LNCaP clone FGC (cell line): ENCODE measurements around the gene DNTT.

ENCODE experiments used
- DNase-seq: peaks from one replicate; pipeline ENCODE4 v3.0.0-alpha.2; 2011; ENCODE audit warnings: low read depth
- H3K4me3 ChIP-seq: 2 replicates; pipeline ENCODE4 v1.5.1; 2011; ENCODE audit warnings: mild to moderate bottlenecking, low read depth, low read length, control low read depth
- TF ChIP-seq, protein P1 (sequence below): IDR thresholded peaks from 2 replicates; pipeline ENCODE4 v1.5.1; 2012; ENCODE audit warnings: mild to moderate bottlenecking; ENCODE audit not compliant: control insufficient read depth, insufficient read depth; ENCODE audit errors: extremely low read depth

The DNTT gene

DNA sequence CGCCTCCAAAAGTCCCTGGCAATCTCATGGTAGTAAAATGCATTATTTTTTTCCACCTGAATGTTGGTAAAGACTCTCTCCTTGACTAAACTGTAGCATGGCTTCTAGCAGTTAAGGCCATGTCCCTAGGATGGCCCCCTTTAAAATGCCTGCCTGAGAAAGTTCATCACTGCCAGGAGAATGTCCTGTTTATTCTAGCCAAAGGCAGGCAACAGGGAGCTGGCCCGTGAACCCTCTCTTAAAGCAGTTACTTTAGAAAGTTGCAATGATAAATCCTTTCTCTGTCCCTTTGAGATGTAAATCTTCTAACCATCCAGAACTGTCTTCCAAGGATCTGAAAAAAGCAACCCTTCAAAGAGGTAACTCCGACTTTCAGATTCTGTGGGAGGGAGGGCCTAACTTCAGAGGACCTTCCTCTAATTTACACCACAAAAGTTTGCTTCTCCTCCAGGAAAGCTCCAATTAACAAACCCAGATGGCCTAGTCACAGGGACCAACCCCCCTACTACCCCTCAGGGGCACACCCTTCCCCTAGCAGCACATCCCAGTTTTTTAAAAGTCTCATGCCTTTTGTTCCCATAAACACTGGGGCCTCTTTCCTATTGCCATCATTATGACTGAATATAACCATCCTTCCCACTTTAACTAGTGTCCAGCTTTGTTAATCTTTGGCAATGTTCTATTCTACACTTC is 5.5 kb downstream of the DNTT start:
- TF ChIP-seq, protein P1, sequence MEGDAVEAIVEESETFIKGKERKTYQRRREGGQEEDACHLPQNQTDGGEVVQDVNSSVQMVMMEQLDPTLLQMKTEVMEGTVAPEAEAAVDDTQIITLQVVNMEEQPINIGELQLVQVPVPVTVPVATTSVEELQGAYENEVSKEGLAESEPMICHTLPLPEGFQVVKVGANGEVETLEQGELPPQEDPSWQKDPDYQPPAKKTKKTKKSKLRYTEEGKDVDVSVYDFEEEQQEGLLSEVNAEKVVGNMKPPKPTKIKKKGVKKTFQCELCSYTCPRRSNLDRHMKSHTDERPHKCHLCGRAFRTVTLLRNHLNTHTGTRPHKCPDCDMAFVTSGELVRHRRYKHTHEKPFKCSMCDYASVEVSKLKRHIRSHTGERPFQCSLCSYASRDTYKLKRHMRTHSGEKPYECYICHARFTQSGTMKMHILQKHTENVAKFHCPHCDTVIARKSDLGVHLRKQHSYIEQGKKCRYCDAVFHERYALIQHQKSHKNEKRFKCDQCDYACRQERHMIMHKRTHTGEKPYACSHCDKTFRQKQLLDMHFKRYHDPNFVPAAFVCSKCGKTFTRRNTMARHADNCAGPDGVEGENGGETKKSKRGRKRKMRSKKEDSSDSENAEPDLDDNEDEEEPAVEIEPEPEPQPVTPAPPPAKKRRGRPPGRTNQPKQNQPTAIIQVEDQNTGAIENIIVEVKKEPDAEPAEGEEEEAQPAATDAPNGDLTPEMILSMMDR, result no peak
- no peak for DNase-seq
- no peak overlapping the region for H3K4me3 ChIP-seq

DNA sequence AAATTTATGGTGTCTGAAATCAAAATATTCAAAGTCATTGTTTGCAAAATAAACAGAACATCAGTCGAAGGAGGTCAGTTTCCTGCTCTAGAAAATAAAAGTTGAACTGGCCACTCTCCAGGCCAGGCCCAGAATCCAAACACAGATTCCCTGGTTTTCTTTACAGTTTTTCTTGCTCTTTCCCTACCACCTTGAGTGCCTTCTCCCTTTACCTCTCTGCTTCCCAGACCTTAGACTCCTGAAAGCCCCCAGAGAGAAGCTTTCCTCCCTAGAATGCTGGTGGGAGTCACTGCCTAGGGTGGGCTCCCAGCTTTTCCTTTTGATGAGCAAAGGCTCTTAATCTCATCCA is 6.1 kb downstream of the DNTT start:
- DNase-seq, result no peak
- TF ChIP-seq, protein P1, result no peak
- H3K4me3 ChIP-seq, result no peak overlapping the region

DNA sequence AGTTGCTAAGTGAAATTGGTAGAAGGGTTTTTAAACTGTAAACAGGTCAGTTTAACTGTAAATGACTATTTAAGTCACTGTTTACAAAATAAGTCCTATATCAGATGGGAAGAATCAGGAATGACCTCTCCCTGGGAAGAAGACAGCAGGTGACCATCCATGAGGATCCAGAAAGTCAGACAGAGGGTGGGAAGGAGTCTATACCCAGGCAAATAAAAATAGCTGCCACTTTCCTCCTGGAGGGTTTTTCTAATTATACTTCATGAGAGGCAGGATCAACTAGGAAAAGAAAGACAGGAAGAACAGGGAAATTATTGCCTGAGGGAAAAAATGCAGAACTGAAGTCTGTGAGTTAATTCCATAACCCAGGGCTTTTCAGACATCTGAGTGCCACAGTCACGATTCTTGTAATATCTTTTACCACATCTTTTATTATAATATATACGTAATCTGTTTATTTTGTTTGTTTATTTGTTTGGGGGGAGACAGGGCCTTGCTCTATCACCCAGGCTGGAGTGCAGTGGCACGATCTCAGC is 7.0 kb downstream of the DNTT start:
- TF ChIP-seq, protein P1, result no peak
- no peak for DNase-seq
- H3K4me3 ChIP-seq, result no peak overlapping the region

DNA sequence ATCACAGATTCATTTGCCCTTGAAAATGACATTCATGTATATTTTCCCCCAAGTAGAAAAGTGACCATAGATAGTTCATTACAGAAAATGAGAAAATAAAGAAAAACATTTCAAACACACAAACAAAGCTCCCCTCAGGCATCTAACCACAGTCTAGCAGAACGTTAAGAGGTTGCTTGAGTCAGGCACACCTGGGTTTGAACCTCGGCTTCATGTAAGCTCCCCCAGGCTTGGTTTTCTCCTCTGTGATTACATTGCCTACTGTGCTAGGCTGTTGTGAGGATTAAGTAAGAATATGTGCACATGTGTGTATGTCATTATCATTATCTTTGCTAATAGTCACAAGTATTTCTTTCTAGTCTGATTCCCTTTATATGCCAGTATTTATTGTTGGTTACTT is 9.1 kb downstream of the DNTT start:
- TF ChIP-seq, protein P1, result no peak
- no peak for DNase-seq
- H3K4me3 ChIP-seq, result no peak overlapping the region

DNA sequence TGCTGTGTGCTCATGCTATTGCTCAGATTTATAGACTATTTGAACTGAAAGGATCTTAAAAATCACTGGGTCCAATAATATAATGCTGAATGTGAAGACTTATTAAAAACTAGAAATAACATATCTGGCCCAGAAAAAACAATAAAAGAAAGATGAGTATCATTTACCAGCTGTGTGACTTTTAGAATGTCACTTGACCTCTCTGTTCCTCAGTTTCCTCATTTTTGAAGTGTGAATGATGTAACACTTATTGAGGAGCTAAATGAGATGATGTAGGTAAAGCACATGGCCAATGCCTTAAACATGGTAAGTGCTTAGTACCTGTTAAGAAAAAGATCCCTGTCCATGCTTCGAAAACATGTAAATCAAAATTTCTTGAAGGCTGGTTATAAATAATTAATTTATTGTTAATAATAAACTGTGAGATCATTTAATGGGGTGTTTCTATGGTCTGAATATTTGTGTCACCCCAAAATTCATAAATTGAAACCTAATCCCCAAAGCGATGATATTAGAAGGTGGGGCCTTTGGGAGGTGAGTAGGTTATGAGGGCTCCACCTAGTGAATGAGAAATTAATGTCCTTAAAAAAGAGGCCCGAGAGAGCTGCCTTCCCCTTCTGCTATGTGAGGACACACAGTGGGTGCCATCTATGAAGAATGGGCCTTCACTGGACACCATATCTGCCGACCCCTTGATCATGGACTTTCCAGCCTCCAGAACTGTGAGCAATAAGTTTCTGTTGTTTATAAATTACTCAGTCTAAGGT is 13.0 kb downstream of the DNTT start:
- no peak overlapping the region for H3K4me3 ChIP-seq
- TF ChIP-seq, protein P1, result no peak
- no peak for DNase-seq

DNA sequence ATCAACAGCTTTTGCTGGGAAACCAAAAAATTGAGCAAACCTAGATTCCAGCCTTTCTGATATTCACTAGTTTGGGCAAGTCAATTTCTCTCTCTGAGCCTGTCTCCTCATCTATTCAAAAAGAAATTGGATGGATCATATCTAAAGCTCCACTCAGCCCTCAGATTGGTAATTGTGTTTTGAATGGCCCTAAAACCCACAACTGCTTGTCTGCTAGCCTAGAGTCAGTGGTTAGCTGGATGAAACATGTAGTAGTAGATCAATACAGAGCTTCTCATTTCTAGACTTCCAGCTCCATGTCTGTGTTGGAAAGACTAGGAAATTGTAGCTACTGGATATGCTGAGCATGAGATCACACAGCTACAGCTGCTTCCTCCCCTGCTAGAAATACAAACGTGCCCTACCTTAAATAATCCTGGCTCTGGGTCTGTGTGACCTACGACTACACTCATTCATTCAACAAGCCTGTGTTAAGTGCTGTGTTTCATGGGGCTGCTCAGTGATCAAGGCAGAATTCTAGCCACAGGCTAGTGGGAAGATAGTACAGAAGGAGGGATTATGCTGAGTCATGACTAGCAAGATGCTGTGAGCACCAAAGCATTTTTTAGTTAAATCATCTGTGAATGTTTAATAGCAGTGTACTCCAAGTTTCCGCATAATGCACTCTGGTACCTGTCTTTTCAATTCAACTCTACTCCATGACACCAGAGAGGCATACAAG is 15.7 kb downstream of the DNTT start:
- TF ChIP-seq, protein P1, result no peak
- H3K4me3 ChIP-seq, result no peak overlapping the region
- DNase-seq, result no peak
